ENCODE data around the gene ZNF653.
A peak's percentile ranks its signal among the peaks of the same experiment; 100 is the strongest.
"Not testable (repeated sequence)": the region's sequence is repeated elsewhere in the genome, so short reads cannot be mapped to it uniquely, and the experiment has no call there.

The ZNF653 gene

GRCh38 chr19:11460207-11460606 lies 45.4 kb downstream of the ZNF653 start:
- ATAC-seq (replicated peaks) (no peak), DNase-seq (no peak)
- no peaks in the 10 kb centered on the region for H3K9me3 Mint-ChIP-seq
- H3K27me3 Mint-ChIP-seq: peaks cover 12 to 31% of the 10 kb centered on the region in 2 donors
- H3K4me1 Mint-ChIP-seq: no peaks in the 10 kb centered on the region
- no peaks in the 10 kb centered on the region for H3K36me3 Mint-ChIP-seq
- H3K4me3 Mint-ChIP-seq: no peak overlapping the region
- H3K27ac Mint-ChIP-seq: no peak overlapping the region

- not testable (repeated sequence) for H3K4me1 Mint-ChIP-seq; ATAC-seq (replicated peaks); H3K9me3 Mint-ChIP-seq; DNase-seq; H3K36me3 Mint-ChIP-seq; H3K4me3 Mint-ChIP-seq; H3K27ac Mint-ChIP-seq
- H3K27me3 Mint-ChIP-seq: peaks cover 12 to 31% of the 10 kb centered on the region in 2 donors
Observed at GRCh38 chr19:11458912-11459311, 46.7 kb downstream of the ZNF653 start.

DNA sequence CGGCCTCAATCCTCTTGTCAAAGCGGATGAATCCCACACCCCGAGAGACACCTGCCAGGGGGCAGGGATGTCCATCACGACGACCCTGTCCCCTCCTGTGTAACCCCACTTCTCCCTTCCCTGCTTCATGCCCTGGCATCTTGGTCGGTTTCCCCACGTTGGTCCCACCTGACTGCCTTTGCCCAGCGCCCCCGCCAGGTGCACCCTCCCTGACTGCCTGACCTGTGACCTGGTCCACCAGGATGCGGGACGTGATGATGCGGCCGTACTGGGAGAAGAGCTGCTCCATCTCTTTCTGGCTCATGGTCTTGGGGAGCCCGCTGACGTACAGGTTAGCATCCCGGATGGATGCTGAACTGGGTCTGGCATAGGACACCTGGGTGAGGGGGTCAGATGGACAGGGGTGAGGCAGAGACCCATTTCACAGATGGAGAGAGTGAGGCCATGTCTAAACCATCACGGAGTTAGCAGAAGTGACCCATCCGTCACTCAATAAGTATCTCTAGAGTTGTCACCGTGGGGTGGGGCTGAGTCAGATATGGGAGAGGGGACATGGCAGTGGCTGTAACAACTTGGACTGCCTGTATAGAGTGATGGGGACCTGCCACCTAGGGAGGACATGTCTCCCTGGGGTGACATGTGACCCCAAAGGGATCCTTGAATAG lies 47.3 kb downstream of the ZNF653 start:
- DNase-seq: no peak
- Mint-ChIP-seq H3K9me3 (no peaks in the 10 kb centered on the region), H3K27me3 (peaks cover 12 to 31% of the 10 kb centered on the region in 2 donors), H3K27ac (no peak overlapping the region), H3K4me3 (no peak overlapping the region), H3K36me3 (no peaks in the 10 kb centered on the region), H3K4me1 (no peaks in the 10 kb centered on the region)
- no peak for ATAC-seq (replicated peaks)

DNA sequence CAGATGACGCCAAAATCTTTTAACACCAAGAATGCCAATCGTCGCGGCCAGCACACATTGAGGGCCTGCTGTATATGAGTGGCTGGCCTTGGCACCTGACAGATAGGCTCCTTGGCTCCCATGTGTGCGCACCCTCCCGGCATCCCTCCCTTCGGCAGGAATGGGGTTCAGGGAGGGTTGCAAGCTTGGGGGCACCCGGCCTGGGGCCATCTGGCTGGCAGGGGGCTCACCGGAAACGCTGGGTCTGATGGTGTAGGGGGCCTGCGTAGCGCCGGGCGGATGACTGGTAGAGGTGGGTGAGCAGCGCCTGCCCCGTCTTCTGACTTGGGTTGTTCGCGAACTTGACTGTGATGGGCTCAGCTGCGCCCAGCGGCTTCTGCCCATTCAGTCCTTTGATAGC lies 47.8 kb downstream of the ZNF653 start:
- DNase-seq (no peak), ATAC-seq (replicated peaks) (no peak)
- H3K27me3 Mint-ChIP-seq: peaks cover 12 to 31% of the 10 kb centered on the region in 2 donors
- no peak overlapping the region for H3K4me3 Mint-ChIP-seq
- H3K9me3 Mint-ChIP-seq: no peaks in the 10 kb centered on the region
- H3K36me3 Mint-ChIP-seq: no peaks in the 10 kb centered on the region
- no peaks in the 10 kb centered on the region for H3K4me1 Mint-ChIP-seq
- H3K27ac Mint-ChIP-seq: no peak overlapping the region

GRCh38 chr19:11457115-11457514 lies 48.5 kb downstream of the ZNF653 start:
- H3K36me3 Mint-ChIP-seq: no peaks in the 10 kb centered on the region
- H3K4me1 Mint-ChIP-seq: peaks cover 0 to 2% of the 10 kb centered on the region in 2 donors
- H3K27ac Mint-ChIP-seq: no peak overlapping the region
- peaks cover 12 to 31% of the 10 kb centered on the region in 2 donors for H3K27me3 Mint-ChIP-seq
- no peak overlapping the region for H3K4me3 Mint-ChIP-seq
- H3K9me3 Mint-ChIP-seq: no peaks in the 10 kb centered on the region
- DNase-seq (no peak), ATAC-seq (replicated peaks) (no peak)

GRCh38 chr19:11456659-11457058 lies 49.0 kb downstream of the ZNF653 start:
- Mint-ChIP-seq H3K27ac (no peak overlapping the region), H3K4me1 (peaks cover 0 to 2% of the 10 kb centered on the region in 2 donors), H3K4me3 (no peak overlapping the region), H3K9me3 (no peaks in the 10 kb centered on the region), H3K27me3 (peaks cover 12 to 31% of the 10 kb centered on the region in 2 donors), H3K36me3 (no peaks in the 10 kb centered on the region)
- ATAC-seq (replicated peaks) (no peak), DNase-seq (no peak)

DNA sequence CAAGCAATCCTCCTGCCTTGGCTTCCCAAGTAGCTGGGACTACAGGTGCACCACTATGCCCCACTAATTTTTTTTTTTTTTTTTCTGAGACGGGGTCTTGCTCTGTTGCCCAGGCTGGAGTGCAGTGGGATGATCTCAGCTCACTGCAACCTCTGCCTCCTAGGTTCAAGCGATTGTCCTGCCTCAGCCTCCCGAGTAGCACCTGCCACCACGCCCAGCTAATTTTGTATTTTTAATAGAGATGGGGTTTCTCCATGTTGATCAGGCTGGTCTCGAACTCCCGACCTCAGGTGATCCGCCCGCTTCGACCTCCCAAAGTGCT lies 50.4 kb downstream of the ZNF653 start:
- H3K27me3 Mint-ChIP-seq: peaks cover 7 to 22% of the 10 kb centered on the region in 2 donors
- H3K9me3 Mint-ChIP-seq; H3K27ac Mint-ChIP-seq; H3K36me3 Mint-ChIP-seq; ATAC-seq (replicated peaks); DNase-seq; H3K4me1 Mint-ChIP-seq; H3K4me3 Mint-ChIP-seq: not testable (repeated sequence)

DNA sequence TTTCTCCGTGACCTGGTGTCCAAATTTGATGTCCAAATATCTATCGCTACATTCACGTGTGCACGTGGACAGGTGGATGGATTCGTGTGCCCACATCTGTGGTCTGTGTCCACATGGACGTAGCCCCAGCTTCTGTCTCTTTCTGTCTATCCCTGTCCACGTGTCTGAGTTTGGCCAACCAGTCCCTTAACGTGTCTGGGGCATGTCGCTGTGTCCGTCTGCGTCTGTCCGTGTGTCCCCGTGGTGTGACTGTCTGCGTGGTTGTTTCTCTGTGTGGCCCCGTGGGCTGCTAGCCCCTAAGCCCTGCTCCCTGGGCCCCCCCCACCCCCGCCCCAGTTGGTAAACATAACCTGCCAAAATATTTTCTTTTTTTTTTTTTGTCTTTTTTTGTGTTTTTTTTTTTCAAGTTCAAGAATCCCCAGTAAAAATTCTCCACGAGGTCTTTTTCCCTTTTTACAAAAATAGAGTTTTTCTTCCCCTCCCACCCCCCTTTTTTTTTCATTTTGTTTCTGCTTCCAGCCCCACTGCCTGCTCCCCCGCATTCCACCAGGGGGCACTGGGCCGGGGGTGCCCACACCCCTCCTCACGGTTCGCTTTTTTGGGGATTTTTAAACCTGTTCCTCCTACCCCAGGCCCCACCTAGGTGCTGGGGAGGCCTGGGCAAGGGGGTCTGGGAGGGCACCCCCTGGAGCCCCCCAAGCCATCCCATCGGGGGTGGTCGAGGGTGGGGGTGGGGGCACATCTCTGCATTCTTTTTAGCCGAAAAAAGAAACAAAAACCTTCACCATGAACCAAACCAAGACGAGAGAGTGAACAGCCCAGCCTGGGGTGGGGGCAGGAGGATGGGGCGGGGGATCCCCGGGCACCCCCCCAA lies 51.9 kb downstream of the ZNF653 start:
- DNase-seq: no peak
- H3K4me1 Mint-ChIP-seq: peaks cover 0 to 2% of the 10 kb centered on the region in 2 donors
- H3K4me3 Mint-ChIP-seq: no peak overlapping the region
- no peaks in the 10 kb centered on the region for H3K9me3 Mint-ChIP-seq
- H3K27ac Mint-ChIP-seq: no peak overlapping the region
- peak in 1 of 2 donors; percentile 34 for ATAC-seq (replicated peaks)
- peaks cover 0 to 15% of the 10 kb centered on the region in 2 donors for H3K27me3 Mint-ChIP-seq
- H3K36me3 Mint-ChIP-seq: peaks cover 14 to 20% of the 10 kb centered on the region in 2 donors

DNA sequence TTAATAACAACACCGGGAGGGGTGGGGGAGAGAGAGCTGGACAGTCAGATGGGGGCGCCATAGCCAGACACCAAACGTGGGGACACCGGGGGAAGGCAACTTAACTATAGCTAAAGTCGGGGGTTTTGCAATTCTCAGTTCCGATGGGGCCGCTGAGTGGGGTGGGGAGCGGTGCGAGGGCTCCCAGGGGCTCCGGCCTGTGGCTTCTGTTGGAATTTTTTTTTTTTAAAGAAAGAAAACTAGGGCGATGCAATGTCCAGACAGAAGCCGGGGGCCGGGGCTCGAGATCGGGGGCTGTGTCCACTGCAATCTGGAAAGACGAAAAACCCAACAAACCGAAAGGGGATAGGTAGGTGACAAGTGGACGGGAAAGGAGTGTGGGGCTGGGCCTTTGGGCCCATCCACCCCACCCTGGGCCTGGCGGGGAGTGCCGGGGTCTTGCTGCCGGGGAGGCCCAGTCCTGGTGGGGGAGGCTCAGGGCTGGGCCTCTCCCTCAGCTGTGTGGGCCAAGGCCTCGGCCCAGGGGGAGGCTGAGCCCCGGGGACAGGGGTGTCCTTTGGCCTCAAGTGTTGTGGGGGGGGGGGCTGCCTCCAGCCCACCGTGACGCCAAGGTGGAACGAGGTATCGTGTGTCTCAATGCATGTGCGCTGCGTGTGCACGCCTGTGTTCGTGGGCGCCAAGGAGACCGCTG lies 52.9 kb downstream of the ZNF653 start:
- DNase-seq: no peak
- Mint-ChIP-seq H3K4me1 (peaks cover 0 to 2% of the 10 kb centered on the region in 2 donors), H3K4me3 (no peak overlapping the region), H3K36me3 (peaks cover 19 to 27% of the 10 kb centered on the region in 2 donors), H3K27me3 (peaks cover 0 to 6% of the 10 kb centered on the region in 2 donors), H3K9me3 (no peaks in the 10 kb centered on the region), H3K27ac (no peak overlapping the region)
- no peak for ATAC-seq (replicated peaks)

- H3K36me3 Mint-ChIP-seq: peaks cover 22 to 31% of the 10 kb centered on the region in 2 donors
- DNase-seq (no peak), ATAC-seq (replicated peaks) (peak in 1 of 2 donors; percentile 29)
- no peaks in the 10 kb centered on the region for H3K9me3 Mint-ChIP-seq
- peaks cover 0 to 2% of the 10 kb centered on the region in 2 donors for H3K4me1 Mint-ChIP-seq
- no peak overlapping the region for H3K27ac Mint-ChIP-seq
- H3K27me3 Mint-ChIP-seq: no peaks in the 10 kb centered on the region
- H3K4me3 Mint-ChIP-seq: no peak overlapping the region
Observed at GRCh38 chr19:11451871-11452619, 53.6 kb downstream of the ZNF653 start.

DNA sequence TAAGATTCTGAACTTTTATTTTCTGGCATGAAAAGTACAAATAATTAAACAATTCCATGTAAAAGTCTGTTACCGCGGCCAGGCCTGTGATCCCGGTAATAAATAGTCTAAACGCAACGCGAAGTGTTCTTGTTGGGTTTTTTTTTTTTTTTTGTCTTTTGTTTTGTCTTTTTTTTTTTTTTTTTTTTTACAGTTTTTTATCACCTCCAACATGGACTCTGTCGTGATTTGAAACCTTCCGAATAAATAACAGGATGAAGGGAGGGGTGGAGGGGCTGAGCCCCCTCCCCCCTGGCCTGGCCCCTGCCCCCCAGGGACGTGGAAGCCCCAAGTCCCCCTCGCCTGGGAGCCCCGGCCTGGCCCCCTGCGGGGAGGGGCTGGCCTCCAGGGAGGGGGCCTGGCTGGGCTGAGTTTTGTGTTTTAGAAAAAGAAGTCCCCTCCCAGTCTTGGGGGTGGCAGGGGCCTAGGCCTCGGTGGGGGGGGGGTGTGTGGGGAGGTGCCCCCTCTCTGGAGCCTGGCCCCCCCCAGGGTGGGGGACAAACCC lies 54.2 kb downstream of the ZNF653 start:
- no peak overlapping the region for H3K4me3 Mint-ChIP-seq

GRCh38 chr19:11450570-11451326 lies 54.9 kb downstream of the ZNF653 start:
- Mint-ChIP-seq H3K36me3 (peaks cover 22 to 36% of the 10 kb centered on the region in 2 donors), H3K9me3 (no peaks in the 10 kb centered on the region), H3K4me1 (peaks cover 0 to 4% of the 10 kb centered on the region in 2 donors), H3K4me3 (no peak overlapping the region), H3K27ac (no peak overlapping the region), H3K27me3 (no peaks in the 10 kb centered on the region)
- ATAC-seq (replicated peaks) (no peak), DNase-seq (no peak)

More for the DNA sequence above, 54.2 kb downstream of the ZNF653 start:
- H3K27me3 Mint-ChIP-seq: no peaks in the 10 kb centered on the region
- peaks cover 22 to 36% of the 10 kb centered on the region in 2 donors for H3K36me3 Mint-ChIP-seq
- H3K4me1 Mint-ChIP-seq: peaks cover 0 to 4% of the 10 kb centered on the region in 2 donors
- no peaks in the 10 kb centered on the region for H3K9me3 Mint-ChIP-seq
- DNase-seq (no peak), ATAC-seq (replicated peaks) (no peak)
- no peak overlapping the region for H3K27ac Mint-ChIP-seq

- Mint-ChIP-seq H3K27me3 (no peaks in the 10 kb centered on the region), H3K9me3 (no peaks in the 10 kb centered on the region), H3K4me1 (peaks cover 3 to 10% of the 10 kb centered on the region in 2 donors), H3K4me3 (no peak overlapping the region), H3K36me3 (peaks cover 26 to 52% of the 10 kb centered on the region in 2 donors), H3K27ac (no peak overlapping the region)
- DNase-seq (no peak), ATAC-seq (replicated peaks) (no peak)
Observed at GRCh38 chr19:11448923-11449554, 56.6 kb downstream of the ZNF653 start.
